IMR-90 (cell line): ENCODE data around the gene CTDSPL. TPM values are rescaled to one million over a fixed set of nuclear protein-coding genes. Genes with fewer than 3 reads are reported as not detected.

Experiments
- ATAC-seq: fragments of 200-7000 bp; cut with Tn5 transposase; 2 replicates; pipeline ENCODE4 v1.9.1; 2020; ENCODE audit warnings: low read depth, mild to moderate bottlenecking, moderate library complexity
- BruUV-seq: library from RNA; stranded (reverse); fragments of 400-500 nt; replicated peaks from 2 replicates; lab custom pipeline; 2021; lab: Mats Ljungman, UMichigan
- CTCF ChIA-PET: fragments of 300-600 bp; formaldehyde crosslinking; extraction: SDS; loops from one replicate; lab custom pipeline; 2021; ENCODE audit warnings: antibody characterized with exemption; lab: Yijun Ruan, JAX
- POLR2A ChIA-PET: fragments of 300-600 bp; sonication (Branson Sonifier 250); formaldehyde crosslinking; loops from one replicate; lab custom pipeline; 2022; ENCODE audit warnings: antibody characterized with exemption; ENCODE audit not compliant: unreplicated experiment; lab: Charles Lee
- DNase-seq: peaks from one replicate; pipeline ENCODE4 v3.0.0; 2013
- H2AFZ ChIP-seq: replicated peaks from 2 replicates; pipeline ENCODE3; 2013; ENCODE audit warnings: low read length, mild to moderate bottlenecking; ENCODE audit not compliant: poor library complexity
- H2AK5ac ChIP-seq: 2 replicates; pipeline ENCODE4 v1.6.1; 2013; ENCODE audit warnings: low read depth, low read length, inconsistent platforms
- H2AK9ac ChIP-seq: replicated peaks from 2 replicates; pipeline ENCODE3; 2013; ENCODE audit warnings: mild to moderate bottlenecking, low read depth, low read length, moderate library complexity; ENCODE audit not compliant: poor library complexity
- H2BK120ac ChIP-seq: 2 replicates; pipeline ENCODE4 v1.6.1; 2013; ENCODE audit warnings: low read depth, low read length, inconsistent platforms
- H2BK15ac ChIP-seq: 3 replicates; pipeline ENCODE4 v1.6.1; 2013; ENCODE audit warnings: low read depth, low read length, inconsistent platforms
- H2BK20ac ChIP-seq: 2 replicates; pipeline ENCODE4 v1.6.1; 2013; ENCODE audit warnings: low read depth, mild to moderate bottlenecking, inconsistent platforms, low read length, moderate library complexity
- H2BK5ac ChIP-seq: 2 replicates; pipeline ENCODE4 v1.6.1; 2013; ENCODE audit warnings: mild to moderate bottlenecking, low read depth, low read length, inconsistent platforms; ENCODE audit not compliant: poor library complexity, severe bottlenecking
- H3K14ac ChIP-seq: replicated peaks from 2 replicates; pipeline ENCODE4 v1.6.1; 2013; ENCODE audit warnings: low read depth, low read length, inconsistent platforms
- H3K18ac ChIP-seq: 2 replicates; pipeline ENCODE4 v1.6.1; 2013; ENCODE audit warnings: low read depth, low read length, control low read depth
- H3K23ac ChIP-seq: 2 replicates; pipeline ENCODE4 v1.6.1; 2013; ENCODE audit warnings: low read depth, low read length, inconsistent platforms
- H3K27ac ChIP-seq: 2 replicates; pipeline ENCODE4 v1.5.1; 2013; ENCODE audit warnings: mild to moderate bottlenecking, control low read depth, low read length; ENCODE audit not compliant: insufficient read depth
- H3K27me3 ChIP-seq: 2 replicates; pipeline ENCODE4 v1.6.1; 2013; ENCODE audit warnings: low read length; ENCODE audit not compliant: control insufficient read depth, insufficient read depth
- H3K36me3 ChIP-seq: 2 replicates; pipeline ENCODE4 v1.6.1; 2013; ENCODE audit warnings: low read length, mixed read lengths; ENCODE audit not compliant: control insufficient read depth, insufficient read depth
- H3K4ac ChIP-seq: 2 replicates; pipeline ENCODE4 v1.6.1; 2013; ENCODE audit warnings: low read depth, low read length, inconsistent platforms
- H3K4me1 ChIP-seq: 2 replicates; pipeline ENCODE4 v1.6.1; 2013; ENCODE audit warnings: low read length, mixed read lengths; ENCODE audit not compliant: control insufficient read depth, insufficient read depth
- H3K4me2 ChIP-seq: 2 replicates; pipeline ENCODE4 v1.6.1; 2013; ENCODE audit warnings: low read depth, mild to moderate bottlenecking, control low read depth, low read length, moderate library complexity
- H3K4me3 ChIP-seq: 2 replicates; pipeline ENCODE4 v1.5.1; 2013; ENCODE audit warnings: low read depth, mild to moderate bottlenecking, control low read depth, low read length, moderate library complexity; ENCODE audit not compliant: insufficient read depth
- H3K56ac ChIP-seq: 2 replicates; pipeline ENCODE4 v1.6.1; 2013; ENCODE audit warnings: low read length, inconsistent platforms; ENCODE audit not compliant: insufficient read depth; ENCODE audit errors: extremely low read depth
- H3K79me1 ChIP-seq, 2 experiments: 2 replicates each; pipeline ENCODE4 v1.6.1; 2013; ENCODE audit warnings: low read length in 2 of 2, inconsistent platforms in 1 of 2, low read depth in 1 of 2
- H3K9ac ChIP-seq: 2 replicates; pipeline ENCODE4 v1.6.1; 2013; ENCODE audit warnings: low read depth, low read length, control low read depth
- H3K9me1 ChIP-seq: 2 replicates; pipeline ENCODE4 v1.6.1; 2013; ENCODE audit warnings: low read length, inconsistent platforms; ENCODE audit not compliant: insufficient read depth
- H3K9me3 ChIP-seq: 2 replicates; pipeline ENCODE4 v1.6.1; 2013; ENCODE audit warnings: low read length; ENCODE audit not compliant: control insufficient read depth, insufficient read depth
- H4K20me1 ChIP-seq: 2 replicates; pipeline ENCODE4 v1.6.1; 2013; ENCODE audit warnings: low read length, inconsistent platforms; ENCODE audit not compliant: insufficient read depth
- H4K5ac ChIP-seq: 2 replicates; pipeline ENCODE4 v1.6.1; 2013; ENCODE audit warnings: mild to moderate bottlenecking, low read depth, low read length, control low read depth
- H4K8ac ChIP-seq, 2 experiments: 2 replicates each; pipeline ENCODE4 v1.6.1; 2013; ENCODE audit warnings: low read depth in 2 of 2, low read length in 2 of 2, control low read depth in 1 of 2, inconsistent platforms in 1 of 2
- H4K91ac ChIP-seq: 2 replicates; pipeline ENCODE4 v1.6.1; 2013; ENCODE audit warnings: low read depth, low read length, inconsistent platforms; ENCODE audit not compliant: insufficient read depth
- BHLHE40 ChIP-seq: fragments of 150-350 bp; IDR thresholded peaks from 2 replicates; pipeline ENCODE4 v1.6.1; 2016; ENCODE audit warnings: mild to moderate bottlenecking, low read depth, low read length
- CEBPB ChIP-seq: IDR thresholded peaks from 2 replicates; pipeline ENCODE4 v1.6.1; 2012; ENCODE audit warnings: low read depth, low read length, improper control_type of control experiment
- CHD1 ChIP-seq: IDR thresholded peaks from 2 replicates; pipeline ENCODE4 v1.6.1; 2012; ENCODE audit warnings: low read depth, low read length, improper control_type of control experiment
- CTCF ChIP-seq: conservative IDR thresholded peaks from 2 replicates; pipeline ENCODE4 v1.5.1; 2012; ENCODE audit warnings: mild to moderate bottlenecking, low read depth, low read length, improper control_type of control experiment
- ELK1 ChIP-seq: fragments of 150-350 bp; IDR thresholded peaks from 2 replicates; pipeline ENCODE4 v1.6.1; 2016; ENCODE audit warnings: low read depth, mild to moderate bottlenecking, low read length, moderate library complexity, borderline replicate concordance
- FOS ChIP-seq: fragments of 150-350 bp; IDR thresholded peaks from 2 replicates; pipeline ENCODE4 v1.6.1; 2016; ENCODE audit warnings: low read depth, low read length
- MAFK ChIP-seq: IDR thresholded peaks from 2 replicates; pipeline ENCODE4 v1.6.1; 2012; ENCODE audit warnings: low read depth, low read length, improper control_type of control experiment
- MAZ ChIP-seq: IDR thresholded peaks from 2 replicates; pipeline ENCODE4 v1.6.1; 2012; ENCODE audit warnings: low read depth, mild to moderate bottlenecking, low read length, improper control_type of control experiment, moderate library complexity, borderline replicate concordance
- MXI1 ChIP-seq: IDR thresholded peaks from 2 replicates; pipeline ENCODE4 v1.6.1; 2012; ENCODE audit warnings: low read depth, mild to moderate bottlenecking, low read length, moderate library complexity, borderline replicate concordance
- NFE2L2 ChIP-seq: fragments of 150-350 bp; IDR thresholded peaks from 2 replicates; pipeline ENCODE4 v1.6.1; 2016; ENCODE audit warnings: low read depth, mild to moderate bottlenecking, low read length
- POLR2A ChIP-seq: IDR thresholded peaks from 2 replicates; pipeline ENCODE4 v1.6.1; 2012; ENCODE audit warnings: mild to moderate bottlenecking, low read depth, low read length
- RAD21 ChIP-seq: IDR thresholded peaks from 2 replicates; pipeline ENCODE4 v1.6.1; 2012; ENCODE audit warnings: low read length, improper control_type of control experiment
- RCOR1 ChIP-seq: IDR thresholded peaks from 2 replicates; pipeline ENCODE4 v1.6.1; 2012; ENCODE audit warnings: mild to moderate bottlenecking, low read length, improper control_type of control experiment; ENCODE audit not compliant: insufficient replicate concordance
- RFX5 ChIP-seq: IDR thresholded peaks from 2 replicates; pipeline ENCODE4 v1.8.0; 2012; ENCODE audit warnings: low read depth, mild to moderate bottlenecking, low read length, moderate library complexity
- SMC3 ChIP-seq: fragments of 150-350 bp; IDR thresholded peaks from 2 replicates; pipeline ENCODE4 v1.6.1; 2016; ENCODE audit warnings: low read depth, mild to moderate bottlenecking, antibody characterized with exemption, low read length, moderate library complexity
- USF2 ChIP-seq: fragments of 150-350 bp; IDR thresholded peaks from 2 replicates; pipeline ENCODE4 v1.6.1; 2017; ENCODE audit warnings: mild to moderate bottlenecking, antibody characterized with exemption, low read length, low read depth
- WGBS, 2 experiments: methylation state at CpG; one replicate each; pipeline versions ENCODE4 v1.1.5 to v1.1.7; 2013; ENCODE audit warnings: missing lambda C conversion rate in 2 of 2; ENCODE audit not compliant: insufficient read length in 1 of 2; ENCODE audit errors: extremely low coverage in 2 of 2; 5-methylcytosine and 5-hydroxymethylcytosine counted together
- dilution Hi-C: fragments of 300-500 bp; cut with HindIII; formaldehyde crosslinking; loops from one replicate; pipeline ENCODE4 v1.14.3; 2018; ENCODE audit warnings: low sequenced_read_pairs; ENCODE audit not compliant: unreplicated experiment
- in situ Hi-C: fragments of 300-500 bp; cut with MboI; formaldehyde crosslinking; loops from 3 replicates; pipeline ENCODE4 v1.14.3; 2019; ENCODE audit warnings: low sequenced_read_pairs, inconsistent platforms, mixed read lengths
- intact Hi-C: fragments of 100-400 bp; cut with micrococcal nuclease; formaldehyde crosslinking; loops from 2 replicates; pipeline ENCODE4 v1.10.0; 2022
- polyA plus RNA-seq, 3 experiments: library from polyadenylated mRNA; depleted of rRNA; stranded (reverse); fragments of >200 nt; gene quantifications; 2 replicates each; pipeline ENCODE4 v1.2.3, GENCODE V29; 2012; ENCODE audit warnings: low replicate concordance in 1 of 3
- total RNA-seq: library from RNA; depleted of rRNA; stranded (reverse); fragments of >200 nt; gene quantifications from 2 replicates; pipeline ENCODE4 v1.2.3, GENCODE V29; 2012

Gene CTDSPL
- total and polyA plus RNA-seq, 2 of the 4 experiments (the other 2 are of a cell fraction) = 24.5 to 29.0 TPM

- CTCF ChIA-PET = no interaction called here
- intact Hi-C loops = no loop called here
- 0 out of 2 replicates have a peak overlapping the region, but pooled peaks have one; percentile 83 for H2BK120ac ChIP-seq
- H3K18ac ChIP-seq = no peak overlapping the region
- peak overlapping the region; percentile 75 for H3K4me3 ChIP-seq
- H2BK20ac ChIP-seq = no peak overlapping the region
- TF ChIP-seq CTCF (no peak), RAD21 (no peak), RFX5 (no peak), CEBPB (no peak), MXI1 (no peak), NFE2L2 (no peak), USF2 (no peak), CHD1 (no peak), MAZ (no peak), FOS (no peak), BHLHE40 (no peak), ELK1 (no peak), SMC3 (no peak), RCOR1 (no peak), POLR2A (no peak), MAFK (no peak)
- no peaks in the 10 kb centered on the region for H3K9me3 ChIP-seq
- H3K14ac ChIP-seq = peak overlapping the region; percentile 91; the same call in 1 of the 2 replicates
- no peak overlapping the region for H2BK15ac ChIP-seq
- peaks cover 13% of the 10 kb centered on the region for H3K9me1 ChIP-seq
- H4K20me1 ChIP-seq = no peaks in the 10 kb centered on the region
- H2AK5ac ChIP-seq = no peak overlapping the region
- peak overlapping the region; percentile 91 for H3K9ac ChIP-seq
- peak overlapping the region; percentile 99 for H2AFZ ChIP-seq
- POLR2A ChIA-PET = no interaction called here
- peak overlapping the region; percentile 94; the same call in 1 of the 2 replicates for H3K4ac ChIP-seq
- peak overlapping the region; percentile 22 for H4K5ac ChIP-seq
- BruUV-seq = no TSS peak
- peaks cover 12% of the 10 kb centered on the region for H3K4me1 ChIP-seq
- peak overlapping the region; percentile 74; the same call in 1 of the 2 replicates for H3K56ac ChIP-seq
- DNase-seq (no peak), ATAC-seq (no peak)
- H3K4me2 ChIP-seq = peak overlapping the region; percentile 89
- no peaks in the 10 kb centered on the region; the same call in 1 of the 2 replicates for H3K27me3 ChIP-seq
- in situ Hi-C loops = no loop called here
- no peak overlapping the region for H2AK9ac ChIP-seq
- peak overlapping the region; percentile 83 for H2BK5ac ChIP-seq
- H3K27ac ChIP-seq = peak overlapping the region; percentile 94; the same call in 1 of the 2 replicates
- dilution Hi-C loops = no loop called here
- peaks cover 3 to 19% of the 10 kb centered on the region in 2 experiments; a peak in 2 of 4 replicates for H3K79me1 ChIP-seq
- H3K36me3 ChIP-seq = peaks cover 4% of the 10 kb centered on the region; the same call in 1 of the 2 replicates
- H4K91ac ChIP-seq = peak overlapping the region; percentile 90; the same call in 1 of the 2 replicates
- WGBS, 2 experiments = 0% methylated on average over 1 of the region's 2 CpGs; no CpG with 5 or more reads in 1 of the 2 experiments
- peak overlapping the region; percentile 95 to 99 for H4K8ac ChIP-seq
- H3K23ac ChIP-seq = peak overlapping the region; percentile 18; the same call in 1 of the 2 replicates
These were observed 132.9 kb downstream of the CTDSPL start for GRCh38 chr3:37994639-37994972.
